Measurements from ENCODE around the gene MDN1.

DNA sequence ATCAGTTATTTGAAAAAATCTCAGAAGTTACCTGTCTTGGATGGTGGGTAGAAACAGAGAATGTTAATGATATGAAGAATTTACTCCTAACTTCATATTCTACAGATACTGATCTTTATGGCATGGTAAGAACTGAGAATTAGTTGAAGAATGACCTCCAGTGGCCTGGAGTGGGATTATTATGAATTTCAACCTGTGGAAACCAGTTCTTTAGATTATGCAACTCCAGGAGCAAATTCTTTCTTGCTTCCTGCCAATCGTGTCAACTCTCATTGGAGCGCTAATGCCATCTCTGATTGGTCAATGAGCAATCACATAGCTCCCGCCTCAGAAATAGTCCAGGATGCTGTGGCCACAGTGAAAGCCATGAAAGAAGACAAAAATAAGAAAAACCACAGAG is 221.6 kb downstream of the MDN1 start:
- TF ChIP-seq, protein P1, sequence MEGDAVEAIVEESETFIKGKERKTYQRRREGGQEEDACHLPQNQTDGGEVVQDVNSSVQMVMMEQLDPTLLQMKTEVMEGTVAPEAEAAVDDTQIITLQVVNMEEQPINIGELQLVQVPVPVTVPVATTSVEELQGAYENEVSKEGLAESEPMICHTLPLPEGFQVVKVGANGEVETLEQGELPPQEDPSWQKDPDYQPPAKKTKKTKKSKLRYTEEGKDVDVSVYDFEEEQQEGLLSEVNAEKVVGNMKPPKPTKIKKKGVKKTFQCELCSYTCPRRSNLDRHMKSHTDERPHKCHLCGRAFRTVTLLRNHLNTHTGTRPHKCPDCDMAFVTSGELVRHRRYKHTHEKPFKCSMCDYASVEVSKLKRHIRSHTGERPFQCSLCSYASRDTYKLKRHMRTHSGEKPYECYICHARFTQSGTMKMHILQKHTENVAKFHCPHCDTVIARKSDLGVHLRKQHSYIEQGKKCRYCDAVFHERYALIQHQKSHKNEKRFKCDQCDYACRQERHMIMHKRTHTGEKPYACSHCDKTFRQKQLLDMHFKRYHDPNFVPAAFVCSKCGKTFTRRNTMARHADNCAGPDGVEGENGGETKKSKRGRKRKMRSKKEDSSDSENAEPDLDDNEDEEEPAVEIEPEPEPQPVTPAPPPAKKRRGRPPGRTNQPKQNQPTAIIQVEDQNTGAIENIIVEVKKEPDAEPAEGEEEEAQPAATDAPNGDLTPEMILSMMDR (IDR thresholded peaks at IDR 0.05): no peak
- no peak for TF ChIP-seq POLR2A (IDR thresholded peaks at IDR 0.05)
